Activated T-helper 1 cell treated with anti-CD3 and anti-CD28 coated beads, Interleukin-12 subunit alpha, Interleukin-12 subunit beta, Interleukin-2, Interleukin-4 antibody, amounts not matched to agents 30 ng/mL and 10 ng/mL and 1 ng/mL, durations not matched to agents 14 hours and 24 hours and 36 hours (primary cell): ENCODE data around the gene SNX8. TPM values are rescaled to one million over a fixed set of nuclear protein-coding genes. Genes with fewer than 3 reads are reported as not detected.

ENCODE experiments used
- DNase-seq: peaks from one replicate; pipeline ENCODE4 v3.0.0; 2021; ENCODE audit warnings: low spot score
- H3K27ac Mint-ChIP-seq: one replicate; pipeline ENCODE4 v1.8.0; 2021; ENCODE audit warnings: mild to moderate bottlenecking, mixed read lengths
- H3K27me3 Mint-ChIP-seq: one replicate; pipeline ENCODE4 v1.8.0; 2022; ENCODE audit warnings: mild to moderate bottlenecking, moderate library complexity, mixed read lengths; ENCODE audit not compliant: insufficient read depth
- H3K36me3 Mint-ChIP-seq: one replicate; pipeline ENCODE4 v1.8.0; 2021; ENCODE audit warnings: low read depth, mixed read lengths
- H3K4me1 Mint-ChIP-seq: one replicate; pipeline ENCODE4 v1.8.0; 2021; ENCODE audit warnings: low read depth, mixed read lengths
- H3K4me3 Mint-ChIP-seq: one replicate; pipeline ENCODE4 v1.8.0; 2021; ENCODE audit warnings: mild to moderate bottlenecking, moderate library complexity, mixed read lengths
- H3K9me3 Mint-ChIP-seq: one replicate; pipeline ENCODE4 v1.8.0; 2021; ENCODE audit warnings: mixed read lengths
- intact Hi-C: fragments of 100-400 bp; cut with micrococcal nuclease; formaldehyde crosslinking; loops from one replicate; pipeline ENCODE4 v1.15.1; 2024
- total RNA-seq: library from RNA; stranded (reverse); gene quantifications from 2 replicates; pipeline ENCODE4 v1.2.3, GENCODE V29; 2022

The SNX8 gene
- total RNA-seq, 1 donor from 2014 or later, result 41.8 TPM

DNA sequence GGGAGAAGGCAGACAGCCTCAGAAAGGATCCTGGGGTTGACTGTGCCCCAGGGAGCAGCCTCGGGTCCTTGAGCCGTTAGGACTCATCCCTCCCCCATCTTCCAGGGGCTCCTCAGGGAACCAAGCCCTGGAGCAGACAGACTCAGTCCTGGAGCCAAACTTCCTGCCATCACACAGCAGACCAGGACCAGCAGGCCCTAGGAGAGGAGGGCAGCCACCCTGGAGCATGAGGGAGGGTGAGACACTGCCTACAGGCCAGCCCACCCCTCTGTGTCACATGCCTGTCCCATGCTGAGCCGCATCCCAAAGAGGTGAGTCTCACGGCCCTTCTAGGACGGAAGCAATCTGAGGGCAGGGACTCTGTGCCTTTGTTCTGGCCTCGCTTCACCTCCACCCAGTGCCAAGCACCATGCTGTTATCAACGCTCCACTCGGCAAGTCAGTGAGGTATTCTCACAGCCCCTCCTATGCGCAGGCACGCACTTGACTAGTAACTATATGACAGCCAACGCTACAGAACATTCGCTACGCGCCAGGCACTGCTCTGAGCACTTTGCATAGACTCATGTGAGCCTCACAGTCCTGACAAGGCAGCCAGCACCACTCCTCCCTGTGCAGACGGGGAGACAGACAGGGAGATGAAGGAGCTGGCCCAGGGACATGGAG is 100.6 kb downstream of the SNX8 start:
- H3K4me1 Mint-ChIP-seq, result no peaks in the 10 kb centered on the region
- DNase-seq, result no peak
- no peak overlapping the region for H3K4me3 Mint-ChIP-seq
- H3K9me3 Mint-ChIP-seq, result no peaks in the 10 kb centered on the region
- H3K27ac Mint-ChIP-seq, result no peak overlapping the region
- intact Hi-C loops, result no loop called here
- peaks cover 28% of the 10 kb centered on the region for H3K36me3 Mint-ChIP-seq
- H3K27me3 Mint-ChIP-seq, result no peaks in the 10 kb centered on the region

DNA sequence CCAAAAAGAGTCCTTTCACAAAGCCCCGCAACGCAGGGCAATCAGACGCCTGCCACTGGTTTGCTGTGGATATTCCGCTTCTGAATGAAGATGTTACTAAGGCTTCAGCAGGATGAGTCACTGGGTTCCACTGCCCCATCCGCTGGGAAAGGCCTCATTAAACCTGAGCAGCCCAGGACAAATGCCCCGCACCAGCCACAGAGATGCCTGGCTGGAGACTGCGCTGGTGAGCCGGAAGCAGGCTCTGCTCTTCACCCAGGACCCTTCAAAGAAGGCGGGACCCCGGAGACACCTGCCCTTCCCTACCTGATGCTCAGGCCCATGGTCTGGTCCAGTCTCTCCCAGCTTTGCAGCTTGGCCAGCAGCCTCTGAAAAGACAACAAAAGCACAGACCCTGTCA is 101.3 kb downstream of the SNX8 start:
- intact Hi-C loops, result no loop called here
- no peak for DNase-seq
- Mint-ChIP-seq H3K4me3 (no peak overlapping the region), H3K4me1 (no peaks in the 10 kb centered on the region), H3K27me3 (no peaks in the 10 kb centered on the region), H3K27ac (no peak overlapping the region), H3K9me3 (no peaks in the 10 kb centered on the region), H3K36me3 (peaks cover 27% of the 10 kb centered on the region)

DNA sequence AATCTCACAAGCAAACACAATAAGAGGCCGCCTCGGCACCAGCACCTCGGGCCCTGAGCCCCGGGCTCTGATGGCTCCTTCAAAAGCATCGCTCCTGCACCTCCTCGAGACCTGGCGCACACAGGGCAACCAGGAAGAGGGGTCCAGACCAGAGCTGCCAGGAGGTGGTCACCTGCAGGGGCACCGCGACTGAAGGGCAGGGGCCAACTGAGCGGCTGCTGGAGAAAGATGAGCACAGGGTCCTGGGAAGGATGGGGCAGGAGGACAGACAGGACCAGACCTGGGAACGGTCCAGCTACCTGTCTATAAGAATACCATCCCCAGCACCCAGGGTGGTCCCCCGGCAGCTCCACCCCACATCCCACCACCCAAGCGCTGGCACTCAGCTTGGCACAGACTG is 102.3 kb downstream of the SNX8 start:
- Mint-ChIP-seq H3K27me3 (no peaks in the 10 kb centered on the region), H3K4me3 (no peak overlapping the region), H3K4me1 (no peaks in the 10 kb centered on the region), H3K9me3 (no peaks in the 10 kb centered on the region), H3K36me3 (peaks cover 26% of the 10 kb centered on the region), H3K27ac (no peak overlapping the region)
- no peak for DNase-seq
- intact Hi-C loops, result no loop called here

DNA sequence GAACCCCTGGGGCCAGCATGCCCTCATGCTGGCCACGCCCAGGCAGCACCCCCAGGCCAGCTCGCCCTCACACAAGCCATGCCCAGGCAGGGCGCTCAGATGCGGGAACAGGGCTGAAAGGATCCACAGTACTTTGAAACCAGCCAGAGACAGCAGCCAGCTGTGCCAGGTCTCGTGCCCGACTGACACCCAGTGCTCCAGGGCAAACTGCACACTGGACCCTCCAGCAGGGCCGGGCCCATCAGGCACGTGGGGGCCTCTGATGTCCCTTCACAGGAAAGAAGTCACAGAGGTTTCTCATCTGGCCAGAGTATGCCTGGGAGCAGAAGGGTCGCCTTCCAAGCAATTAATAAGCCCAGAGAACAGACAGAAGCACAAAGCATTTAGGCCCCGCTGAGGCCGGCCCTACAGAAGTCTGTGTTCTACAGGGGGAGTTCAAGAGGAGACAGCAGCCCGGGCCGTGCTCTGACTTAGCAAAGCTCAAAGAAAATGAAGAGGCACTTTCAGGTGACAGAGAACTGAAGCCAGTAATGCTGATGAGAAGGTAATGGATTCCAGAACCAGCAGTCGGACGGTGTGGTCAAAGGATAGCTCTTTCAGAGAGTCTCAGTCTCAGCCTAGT is 102.9 kb downstream of the SNX8 start:
- Mint-ChIP-seq H3K9me3 (no peaks in the 10 kb centered on the region), H3K27ac (no peak overlapping the region), H3K4me1 (no peaks in the 10 kb centered on the region), H3K36me3 (peaks cover 25% of the 10 kb centered on the region), H3K27me3 (no peaks in the 10 kb centered on the region), H3K4me3 (no peak overlapping the region)
- intact Hi-C loops, result no loop called here
- no peak for DNase-seq

DNA sequence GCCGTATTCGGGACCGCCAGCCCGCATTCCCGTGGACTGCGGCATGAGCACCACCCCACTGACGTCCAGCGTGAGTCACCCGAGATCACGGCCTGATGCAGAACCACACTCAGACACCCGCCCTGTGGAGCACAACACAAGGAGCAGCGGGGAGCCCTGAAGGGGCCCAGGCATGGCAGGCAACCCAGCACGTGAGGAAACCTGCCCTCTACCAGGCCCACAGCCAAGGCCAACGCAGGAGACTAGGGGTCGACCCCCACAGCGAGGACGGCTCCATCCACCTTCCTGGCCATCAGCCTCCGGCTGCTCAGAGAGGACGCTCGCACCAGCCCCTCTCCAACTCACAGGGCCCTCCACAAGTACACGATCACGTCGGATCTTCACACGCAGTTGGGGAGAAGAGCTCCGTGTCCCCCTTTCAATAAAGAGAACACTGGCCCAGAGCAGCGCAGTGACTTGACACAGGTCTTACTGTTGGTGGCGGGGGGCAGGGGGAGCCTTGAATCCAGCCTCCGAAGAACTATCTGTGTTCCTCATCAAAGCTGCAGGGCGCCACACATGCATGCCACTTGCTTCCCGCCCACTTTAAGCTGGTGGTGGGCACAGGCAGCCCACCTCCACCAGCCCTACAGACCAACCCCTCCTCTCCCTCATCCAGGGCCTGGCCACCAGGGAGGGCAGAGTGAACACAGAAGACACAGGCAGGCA is 103.5 kb downstream of the SNX8 start:
- DNase-seq, result no peak
- H3K4me1 Mint-ChIP-seq, result no peaks in the 10 kb centered on the region
- peaks cover 20% of the 10 kb centered on the region for H3K36me3 Mint-ChIP-seq
- no peaks in the 10 kb centered on the region for H3K27me3 Mint-ChIP-seq
- no peaks in the 10 kb centered on the region for H3K9me3 Mint-ChIP-seq
- H3K4me3 Mint-ChIP-seq, result no peak overlapping the region
- intact Hi-C loops, result no loop called here
- H3K27ac Mint-ChIP-seq, result no peak overlapping the region

DNA sequence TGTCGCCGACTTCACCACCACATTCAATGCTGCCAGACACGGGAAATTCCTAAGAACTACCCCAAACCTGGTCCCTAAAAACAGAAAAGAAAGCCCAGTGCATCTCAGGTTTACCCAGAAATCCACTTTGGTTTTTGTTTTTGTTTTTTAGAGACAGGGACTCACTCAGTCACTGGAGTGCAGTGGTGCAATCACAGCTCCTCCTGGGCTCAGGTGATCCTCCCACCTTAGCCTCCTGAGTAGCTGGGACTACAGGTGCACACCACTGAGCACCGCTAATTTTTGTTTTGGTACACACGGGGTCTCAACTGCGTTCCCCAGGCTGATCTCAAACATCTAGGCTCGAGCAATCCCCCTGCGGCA is 104.3 kb downstream of the SNX8 start:
- intact Hi-C loops, result loop anchor here (1.0 kb wide), 1 partner anchor 631 kb away; no protein-coding TSS in a partner anchor
- Mint-ChIP-seq H3K4me1 (no peaks in the 10 kb centered on the region), H3K27ac (no peak overlapping the region), H3K27me3 (no peaks in the 10 kb centered on the region), H3K36me3 (peaks cover 16% of the 10 kb centered on the region), H3K9me3 (no peaks in the 10 kb centered on the region), H3K4me3 (no peak overlapping the region)
- DNase-seq, result no peak

DNA sequence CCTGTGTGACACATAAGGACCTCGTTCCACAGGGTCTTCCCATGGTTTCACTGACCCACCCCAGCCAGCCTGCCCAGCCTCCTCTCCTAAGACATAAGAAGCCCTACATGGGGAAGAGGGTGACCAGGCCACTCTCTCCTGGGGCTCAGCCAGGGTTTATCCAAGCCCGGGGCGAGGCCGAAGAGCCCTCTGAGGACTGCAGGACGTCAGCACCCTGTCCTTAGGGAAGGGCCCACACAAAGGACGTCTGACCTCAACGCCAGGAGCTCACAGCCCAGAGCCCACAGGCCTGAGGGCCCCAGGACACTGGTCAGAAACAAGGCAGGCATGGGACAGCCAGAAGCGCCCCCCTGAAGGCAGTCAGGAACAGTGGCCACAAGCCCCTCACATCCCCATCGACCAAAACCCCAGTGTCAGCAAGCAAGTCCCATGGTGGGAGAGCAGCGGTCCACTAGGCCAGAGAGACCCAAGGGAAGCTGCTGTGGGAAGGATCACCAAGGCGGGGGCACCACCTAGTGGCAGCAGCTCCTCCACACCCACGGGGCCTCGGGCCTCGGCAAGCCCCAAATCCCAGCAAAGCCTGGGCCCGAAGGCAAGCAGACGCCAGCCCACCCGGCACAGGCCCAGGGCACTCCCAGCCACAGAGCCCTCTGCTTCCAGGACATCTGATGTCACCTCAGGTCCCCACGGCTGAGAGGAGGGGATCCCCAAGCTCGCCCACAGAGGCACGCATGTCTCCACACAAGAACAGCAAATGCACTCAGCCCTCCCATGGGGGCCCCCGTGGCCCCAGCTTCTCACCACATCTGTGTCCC is 104.9 kb downstream of the SNX8 start:
- Mint-ChIP-seq H3K27ac (no peak overlapping the region), H3K27me3 (no peaks in the 10 kb centered on the region), H3K36me3 (peaks cover 14% of the 10 kb centered on the region), H3K4me1 (no peaks in the 10 kb centered on the region), H3K9me3 (no peaks in the 10 kb centered on the region), H3K4me3 (no peak overlapping the region)
- intact Hi-C loops, result loop anchor here (1.0 kb wide), 1 partner anchor 630 kb away; no protein-coding TSS in a partner anchor
- DNase-seq, result peak; percentile 26

DNA sequence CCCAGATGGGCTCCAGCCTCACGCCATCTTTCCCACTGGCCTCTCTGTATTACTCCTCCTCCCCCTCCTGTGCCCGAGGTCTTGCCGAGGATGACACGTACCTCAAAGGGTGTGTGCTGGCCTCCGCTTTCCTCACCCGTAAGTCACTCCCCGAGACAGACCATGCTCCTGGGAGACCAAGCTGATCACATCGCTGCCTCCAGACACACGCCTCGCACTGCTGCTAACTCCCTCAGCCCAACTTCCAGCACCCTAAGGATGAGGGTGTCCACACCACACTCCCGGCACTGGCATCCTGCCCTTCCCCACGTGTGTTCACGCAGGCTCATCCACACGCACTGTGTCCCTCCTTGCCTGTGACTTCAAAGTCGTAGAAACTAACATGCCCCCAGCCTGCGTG is 105.5 kb downstream of the SNX8 start:
- Mint-ChIP-seq H3K27ac (no peak overlapping the region), H3K9me3 (no peaks in the 10 kb centered on the region), H3K36me3 (peaks cover 12% of the 10 kb centered on the region), H3K4me1 (no peaks in the 10 kb centered on the region), H3K27me3 (no peaks in the 10 kb centered on the region), H3K4me3 (no peak overlapping the region)
- intact Hi-C loops, result loop anchor here (1.0 kb wide), 1 partner anchor 629 kb away; no protein-coding TSS in a partner anchor
- no peak for DNase-seq

DNA sequence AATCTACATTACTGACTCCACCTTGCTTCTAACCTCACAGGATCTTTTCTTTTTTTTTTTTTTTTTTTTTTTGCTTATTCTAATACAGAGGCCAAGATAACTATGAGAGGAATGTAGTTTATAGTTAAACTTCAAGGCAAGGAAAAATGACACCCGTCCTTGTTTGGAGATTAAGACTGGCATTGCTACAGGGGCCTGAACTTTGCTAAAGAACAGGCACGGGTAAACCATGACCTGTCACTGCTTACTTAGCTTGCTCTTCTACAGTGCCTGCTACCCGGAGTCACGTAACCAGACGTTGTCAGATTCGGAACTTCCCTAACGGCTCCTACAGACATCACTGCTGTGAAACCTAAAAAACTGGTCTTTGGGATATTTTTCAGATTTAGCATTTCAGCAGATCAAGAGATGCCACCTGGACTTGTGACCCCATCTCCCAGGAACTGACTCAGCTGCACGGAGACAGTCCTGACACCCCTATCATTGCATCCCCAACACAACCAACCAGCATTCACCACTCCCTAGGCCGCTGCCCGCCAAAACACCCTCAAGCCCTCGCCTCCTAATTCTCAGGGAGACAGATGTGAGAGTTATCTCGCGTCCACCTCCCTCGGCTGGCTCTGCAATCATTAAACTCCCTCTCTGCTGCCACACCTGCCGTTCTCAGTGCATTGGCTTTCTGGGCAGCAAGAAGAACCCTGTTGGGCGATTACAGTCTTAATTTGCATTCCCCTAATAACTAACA is 109.0 kb downstream of the SNX8 start:
- Mint-ChIP-seq H3K9me3 (no peaks in the 10 kb centered on the region), H3K4me3 (no peak overlapping the region), H3K27me3 (no peaks in the 10 kb centered on the region), H3K36me3 (peaks cover 5% of the 10 kb centered on the region), H3K4me1 (no peaks in the 10 kb centered on the region), H3K27ac (no peak overlapping the region)
- DNase-seq, result no peak
- intact Hi-C loops, result no loop called here

DNA sequence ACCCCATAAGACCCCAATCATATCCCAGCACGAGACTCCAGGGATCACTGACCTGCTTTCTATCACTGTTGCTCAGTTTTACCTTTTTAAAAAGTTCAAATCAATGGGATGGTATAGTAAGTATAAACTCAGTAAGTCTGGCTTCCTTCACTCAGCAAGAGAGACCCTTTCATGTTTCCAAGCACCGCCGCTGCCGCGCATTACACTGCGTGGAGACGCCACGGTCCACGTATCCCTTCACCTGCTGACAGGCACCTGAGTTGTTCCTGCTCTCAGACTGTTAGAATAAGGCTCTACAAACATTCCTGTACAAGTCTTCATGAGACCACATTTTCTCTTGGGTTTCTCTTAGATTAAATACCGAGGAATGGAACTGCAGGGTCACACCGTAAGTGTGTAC is 109.8 kb downstream of the SNX8 start:
- intact Hi-C loops, result no loop called here
- no peaks in the 10 kb centered on the region for H3K4me1 Mint-ChIP-seq
- H3K4me3 Mint-ChIP-seq, result no peak overlapping the region
- no peaks in the 10 kb centered on the region for H3K27me3 Mint-ChIP-seq
- H3K36me3 Mint-ChIP-seq, result peaks cover 5% of the 10 kb centered on the region
- H3K27ac Mint-ChIP-seq, result no peak overlapping the region
- no peaks in the 10 kb centered on the region for H3K9me3 Mint-ChIP-seq
- DNase-seq, result no peak

DNA sequence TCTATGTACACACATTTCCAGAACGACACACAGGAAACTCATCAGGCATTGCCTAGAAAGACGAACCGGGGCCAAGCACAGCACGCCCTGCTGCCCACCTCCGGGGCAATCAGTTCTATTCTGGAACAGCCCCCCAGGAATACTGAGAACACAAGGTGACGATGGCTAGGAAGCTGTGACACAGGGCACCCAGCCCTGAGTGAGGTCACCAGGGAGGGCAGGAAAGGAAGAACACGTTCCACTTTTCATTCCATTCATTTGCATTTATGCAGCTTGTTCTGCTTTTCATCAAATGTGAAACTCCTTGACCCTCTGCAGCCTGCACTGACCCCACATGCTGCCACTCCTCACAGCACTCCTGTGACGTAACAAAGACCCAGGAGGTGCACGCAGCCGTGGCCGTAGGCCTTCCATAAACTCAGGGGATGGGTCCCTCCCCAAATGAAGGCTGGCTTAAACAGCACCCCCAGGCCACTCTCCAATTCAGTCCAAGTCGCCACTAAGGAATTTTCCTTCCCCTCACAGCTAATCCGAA is 110.4 kb downstream of the SNX8 start:
- intact Hi-C loops, result no loop called here
- Mint-ChIP-seq H3K27me3 (no peaks in the 10 kb centered on the region), H3K4me1 (no peaks in the 10 kb centered on the region), H3K9me3 (no peaks in the 10 kb centered on the region), H3K4me3 (no peak overlapping the region), H3K36me3 (peaks cover 4% of the 10 kb centered on the region), H3K27ac (no peak overlapping the region)
- DNase-seq, result no peak
